Dermis microvascular lymphatic vessel endothelial cell (primary cell): ENCODE results near the gene CREBRF. TPM values are rescaled to one million over a fixed set of nuclear protein-coding genes. Genes with fewer than 3 reads are reported as not detected.
"Not testable (repeated sequence)": the region's sequence is repeated elsewhere in the genome, so short reads cannot be mapped to it uniquely, and the experiment has no call there.

Source experiments
- DNase-seq, 2 donors: peaks; one replicate each; pipeline versions ENCODE4 v3.0.0 to v3.0.0-alpha.2; 2010; ENCODE audit warnings: low read depth in 2 of 2
- total RNA-seq: library from RNA; depleted of rRNA; stranded (reverse); fragments of >200 nt; gene quantifications from 2 replicates; pipeline ENCODE4 v1.2.1, GENCODE V29; 2014

CREBRF gene
- total RNA-seq, 1 donor from 2014 or later, result 16.3 TPM

- not testable (repeated sequence) for DNase-seq
These were observed 98.5 kb downstream of the CREBRF start for GRCh38 chr5:173154619-173155018.

DNA sequence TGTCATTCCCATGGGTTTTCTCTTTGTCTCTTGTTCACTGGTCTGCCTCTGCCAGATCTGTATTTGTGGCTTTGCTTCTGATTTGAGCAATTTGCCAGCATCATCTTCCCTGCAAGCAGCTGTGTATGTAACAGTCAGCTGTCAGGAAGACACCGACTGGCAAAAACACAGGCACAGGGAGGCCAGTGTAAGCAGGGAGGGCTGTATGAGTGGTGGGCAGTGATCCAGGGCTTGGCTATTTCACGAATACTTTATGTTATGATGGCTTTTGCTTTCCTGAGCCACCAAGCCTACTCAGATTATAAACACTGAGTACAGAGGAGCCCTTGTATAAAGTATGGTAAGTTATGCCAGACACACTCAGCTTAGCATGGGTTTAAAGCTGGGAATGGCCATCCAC is 99.8 kb downstream of the CREBRF start:
- no peak for DNase-seq

- no peak for DNase-seq
These were observed 102.2 kb downstream of the CREBRF start for GRCh38 chr5:173158366-173158765.

DNA sequence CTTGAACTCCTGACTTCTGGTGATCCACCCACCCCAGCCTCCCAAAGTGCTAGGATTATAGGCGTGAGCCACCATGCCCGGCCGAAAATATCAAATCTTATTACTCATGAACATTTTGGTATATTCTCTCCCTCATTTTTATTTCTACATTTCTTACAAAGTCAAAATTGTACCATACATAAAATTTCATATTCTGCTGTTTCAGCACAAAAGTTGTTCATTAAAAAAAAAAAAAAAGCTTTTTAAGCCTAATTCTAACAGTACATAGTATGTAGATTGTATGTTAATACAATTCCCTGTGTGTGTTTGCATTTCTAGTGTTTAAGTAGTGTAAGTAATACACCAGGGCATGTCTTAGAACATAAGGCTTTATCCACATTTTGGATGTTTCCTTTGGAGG is 103.1 kb downstream of the CREBRF start:
- DNase-seq, result no peak

GRCh38 chr5:173161148-173161547 is 105.0 kb downstream of the CREBRF start:
- no peak for DNase-seq

DNA sequence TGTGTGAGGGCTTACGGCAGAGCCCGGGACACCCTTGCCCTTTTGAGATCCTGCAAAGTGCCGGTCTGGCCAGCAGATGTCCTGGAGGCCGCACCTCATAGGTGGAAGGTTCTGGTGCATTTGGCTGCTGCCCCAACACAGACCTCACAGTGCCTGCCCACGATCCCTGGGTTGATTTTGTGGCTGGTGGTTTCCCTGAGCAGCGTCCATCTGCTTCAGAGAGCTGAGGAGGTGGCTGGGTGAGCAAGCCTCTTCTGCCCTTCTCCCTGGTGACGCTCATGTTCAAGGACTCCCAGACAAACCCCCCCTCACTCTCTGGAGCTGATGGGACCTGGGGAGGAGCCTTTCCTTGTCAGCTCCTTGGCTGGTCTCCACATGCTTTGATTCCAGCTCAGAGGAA is 107.1 kb downstream of the CREBRF start:
- no peak for DNase-seq

DNA sequence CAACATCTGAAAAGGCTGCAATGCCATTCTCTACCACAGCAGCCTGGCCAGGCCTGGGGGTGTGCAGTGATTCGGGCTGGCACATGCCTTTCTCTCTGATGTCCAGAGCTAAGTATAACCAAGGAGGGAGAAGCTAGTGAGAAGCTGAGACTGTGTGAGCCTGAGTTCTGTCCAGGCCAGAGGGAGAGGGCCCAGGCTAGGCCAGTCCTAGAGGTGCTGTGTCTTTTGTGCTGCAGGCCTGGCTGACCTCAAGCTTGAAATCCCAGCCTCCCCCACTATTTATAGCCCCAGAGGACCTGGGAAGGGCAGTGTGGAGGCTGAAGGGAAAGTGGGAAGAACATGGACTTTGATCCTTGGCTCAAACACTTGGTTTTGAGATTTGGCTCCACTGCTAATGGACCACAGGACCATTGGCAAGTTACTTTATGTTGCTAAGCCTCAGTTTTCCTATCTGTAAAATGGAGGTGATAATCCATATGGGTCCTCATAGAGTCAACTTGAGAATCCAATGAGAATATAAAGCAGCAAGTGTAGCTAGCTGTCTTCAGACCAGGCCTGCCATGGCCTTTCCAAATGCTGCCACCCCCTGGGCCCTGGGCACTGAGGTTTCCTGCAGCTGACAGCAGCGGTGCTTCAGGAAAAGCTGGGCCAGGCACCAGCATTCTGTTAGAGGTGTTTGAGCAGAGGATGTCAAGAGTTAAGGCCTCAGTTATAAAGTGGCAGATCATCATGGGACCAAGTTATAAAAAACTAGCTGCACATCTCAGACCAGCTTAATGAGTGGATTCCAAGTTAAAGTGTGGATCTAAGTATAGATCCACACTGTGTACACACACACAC is 109.2 kb downstream of the CREBRF start:
- DNase-seq, result no peak

GRCh38 chr5:173172166-173172565 is 116.0 kb downstream of the CREBRF start:
- no peak for DNase-seq

DNA sequence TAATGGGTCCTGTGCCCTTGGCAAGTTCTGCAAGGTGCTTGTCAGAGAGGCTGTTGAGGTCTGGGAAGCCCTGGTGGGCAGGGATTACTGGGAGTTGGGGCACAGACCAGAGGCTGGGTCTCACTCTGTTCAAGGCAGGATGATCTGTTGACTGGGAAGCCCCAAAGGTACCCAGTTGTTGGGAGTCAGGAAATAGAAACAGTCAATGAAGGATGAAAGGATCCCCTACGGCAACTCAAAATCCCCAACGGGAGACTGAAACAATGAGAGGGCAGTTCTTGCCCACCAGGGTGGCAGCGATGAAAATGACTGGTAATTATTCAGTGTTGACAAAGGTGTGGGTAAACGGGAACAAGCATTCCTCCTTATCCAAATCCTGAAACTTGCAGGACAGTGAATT is 119.4 kb downstream of the CREBRF start:
- DNase-seq, result no peak

DNA sequence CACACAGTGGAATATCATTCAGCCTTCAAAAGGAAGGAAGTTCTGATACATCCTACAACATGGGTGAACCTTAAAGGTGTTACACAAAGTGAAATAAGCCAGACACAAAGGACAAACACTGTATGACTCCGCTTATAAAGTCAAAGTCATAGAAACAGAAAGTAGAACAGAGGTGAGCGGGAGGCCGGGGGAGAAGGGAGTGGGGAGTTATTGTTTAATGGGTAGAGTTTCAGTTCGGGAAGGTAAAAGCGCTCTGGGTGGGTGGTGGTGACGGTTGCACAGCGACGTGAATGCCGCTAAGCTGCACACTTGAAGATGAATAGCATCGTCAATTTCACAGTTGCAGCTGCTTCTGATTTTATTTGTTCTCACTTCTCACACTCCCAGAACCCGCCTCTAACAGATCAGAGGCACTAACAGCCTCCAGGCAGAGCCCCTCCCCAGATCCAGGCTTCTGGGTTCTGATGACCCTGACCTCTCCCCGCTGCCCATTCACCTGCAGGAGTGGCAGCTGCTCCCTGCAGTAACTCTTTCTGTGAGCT is 122.3 kb downstream of the CREBRF start:
- DNase-seq, result no peak

- DNase-seq, result no peak
These were observed 124.2 kb downstream of the CREBRF start for GRCh38 chr5:173180331-173180730.

GRCh38 chr5:173187054-173187743 is 131.0 kb downstream of the CREBRF start:
- no peak for DNase-seq

DNA sequence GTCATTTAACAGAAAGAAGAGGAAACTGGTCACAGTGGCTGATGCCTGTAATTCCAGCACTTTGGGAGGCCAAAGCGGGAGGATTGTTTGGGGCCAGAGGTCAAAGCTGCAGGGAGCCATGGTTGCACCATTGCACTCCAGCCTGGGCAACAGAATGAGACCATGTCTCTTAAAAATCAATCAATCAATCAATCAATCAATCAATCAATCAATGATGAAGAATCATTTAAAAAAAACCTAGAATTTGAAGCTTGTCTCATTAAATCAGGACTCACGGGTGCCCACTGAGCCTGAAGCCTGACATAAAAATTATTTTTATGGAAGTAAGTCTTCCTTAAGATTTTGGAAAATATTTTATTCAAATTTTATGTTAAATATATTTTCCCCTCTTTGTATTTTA is 132.1 kb downstream of the CREBRF start:
- DNase-seq, result no peak

Other genes with a start within 250 kb of the CREBRF start
- 57.9 and 62.6 TPM in 2 replicates for gene ERGIC1, start 222.1 kb upstream of the CREBRF start, total RNA-seq
- gene RPL26L1, start 96.9 kb upstream of the CREBRF start, total RNA-seq, result 28.8 and 32.2 TPM in 2 replicates
- gene ATP6V0E1, start 72.6 kb upstream of the CREBRF start, total RNA-seq, result 326 and 336 TPM in 2 replicates
- gene BNIP1, start 88.2 kb downstream of the CREBRF start, total RNA-seq, result 13.5 and 13.7 TPM in 2 replicates
- under 0.01 TPM in 1 of 2 replicates, not detected in the other for gene NKX2-5, start 178.9 kb downstream of the CREBRF start, total RNA-seq